HG03064 (cell line): ENCODE data around the gene TMEM106C.
"Not testable (repeated sequence)": the region's sequence is repeated elsewhere in the genome, so short reads cannot be mapped to it uniquely, and the experiment has no call there.

ENCODE experiments used
- ATAC-seq: cut with Tn5 transposase; IDR thresholded peaks from one replicate; pipeline ENCODE4 v1.9.1; 2021; ENCODE audit warnings: low read depth; ENCODE audit not compliant: unreplicated experiment

Gene TMEM106C

DNA sequence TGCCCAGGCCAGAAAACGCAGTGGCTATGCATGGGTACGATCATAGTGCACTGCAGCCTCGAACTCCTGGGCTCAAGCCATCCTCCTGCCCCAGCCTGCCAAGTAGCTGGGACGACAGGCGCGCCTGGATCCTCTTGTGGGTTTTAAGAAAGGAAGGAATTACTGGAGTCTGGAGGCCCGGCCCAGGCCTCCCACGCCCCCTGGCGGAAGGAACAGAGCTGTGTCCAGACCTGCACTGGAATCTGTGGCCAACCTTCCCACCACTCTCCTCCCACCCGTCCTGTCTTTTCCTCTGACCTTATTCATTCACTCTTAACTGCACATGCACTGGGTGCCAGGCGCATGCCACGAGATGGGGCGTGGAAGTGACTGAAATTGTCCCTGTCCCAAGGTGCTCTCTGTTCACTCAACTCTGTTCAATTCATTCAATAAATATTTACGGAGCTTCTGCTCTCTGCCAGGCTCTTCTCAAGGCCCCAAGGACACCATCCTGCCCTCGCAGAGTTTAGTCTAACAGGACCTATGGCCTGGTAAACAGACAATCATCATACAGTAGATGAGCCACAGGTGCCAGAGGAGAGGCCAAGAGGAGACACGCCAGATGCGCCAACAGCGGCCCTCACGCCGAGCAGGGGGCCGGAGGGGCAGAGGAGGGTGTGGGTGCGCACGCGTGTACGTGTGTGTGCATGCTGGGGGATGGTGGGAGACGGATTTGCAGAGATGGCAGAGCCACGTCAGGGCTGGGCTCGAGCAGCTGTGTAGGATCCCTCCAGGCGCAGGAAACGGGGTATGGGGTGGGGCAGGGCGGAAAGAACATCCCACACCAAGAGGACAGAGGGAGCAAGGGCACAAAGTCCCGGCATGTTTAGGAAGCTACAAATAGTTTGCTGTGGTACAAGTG lies 13.7 kb upstream of the TMEM106C start:
- ATAC-seq = no peak

DNA sequence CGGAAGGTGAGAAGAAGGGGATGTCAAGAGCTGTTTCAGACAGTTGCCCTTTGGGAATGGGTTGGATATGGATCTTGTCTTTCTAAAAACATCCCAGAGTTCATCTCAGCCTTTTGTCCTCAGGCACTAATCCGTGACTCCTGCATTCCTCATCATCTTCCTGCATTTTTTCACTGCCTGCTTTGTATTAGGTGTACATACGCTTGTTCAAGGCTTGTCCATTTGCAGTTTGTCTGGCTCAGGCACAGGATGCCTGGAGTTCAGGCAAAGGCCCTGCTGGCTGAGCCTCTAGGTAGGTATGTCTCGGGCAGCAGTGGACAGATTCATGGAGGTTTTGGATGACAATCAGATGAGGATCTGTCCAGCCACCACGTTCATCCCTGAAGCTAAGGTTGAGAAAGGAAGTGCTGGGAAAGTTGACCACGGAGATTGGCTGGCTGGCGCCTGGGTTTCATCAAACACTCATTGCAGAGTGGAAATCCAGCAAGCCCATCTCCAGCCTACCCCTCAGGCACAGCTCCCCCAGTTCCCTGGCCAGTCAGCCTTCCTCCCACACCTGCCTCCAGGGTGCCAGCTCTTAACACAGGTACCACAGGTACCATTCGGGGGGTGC lies 12.4 kb upstream of the TMEM106C start:
- ATAC-seq = no peak

- ATAC-seq = no peak
Measured at GRCh38 chr12:47954058-47954457, 9.3 kb upstream of the TMEM106C start.

DNA sequence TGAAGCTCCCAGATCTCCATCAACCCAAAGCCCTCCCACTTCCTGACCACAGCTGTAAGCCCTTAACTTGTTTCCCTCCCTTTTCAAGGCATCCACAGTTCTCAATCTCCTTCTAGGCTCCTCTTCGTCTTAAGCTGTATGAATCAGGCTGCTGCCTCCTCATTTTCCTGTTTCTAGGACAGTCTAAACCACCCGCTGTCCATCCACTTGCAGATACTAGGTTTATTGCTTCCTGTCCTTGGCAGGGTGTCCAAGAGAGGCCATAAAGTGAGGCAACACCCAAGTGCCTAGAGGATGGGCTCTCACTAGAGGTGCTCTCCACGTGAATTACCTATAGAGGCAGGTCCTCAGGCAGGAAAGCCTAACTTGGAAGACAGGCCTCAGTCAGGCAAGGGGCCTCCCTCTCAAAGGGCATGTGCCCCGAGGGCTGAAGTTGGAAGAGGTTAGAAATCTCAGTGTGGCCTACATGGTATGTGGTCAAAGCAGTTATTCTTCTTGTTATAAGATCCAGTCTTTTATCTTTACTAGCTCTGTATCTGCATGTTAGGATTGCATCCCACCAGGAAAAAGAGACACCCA lies 8.8 kb upstream of the TMEM106C start:
- ATAC-seq = no peak

DNA sequence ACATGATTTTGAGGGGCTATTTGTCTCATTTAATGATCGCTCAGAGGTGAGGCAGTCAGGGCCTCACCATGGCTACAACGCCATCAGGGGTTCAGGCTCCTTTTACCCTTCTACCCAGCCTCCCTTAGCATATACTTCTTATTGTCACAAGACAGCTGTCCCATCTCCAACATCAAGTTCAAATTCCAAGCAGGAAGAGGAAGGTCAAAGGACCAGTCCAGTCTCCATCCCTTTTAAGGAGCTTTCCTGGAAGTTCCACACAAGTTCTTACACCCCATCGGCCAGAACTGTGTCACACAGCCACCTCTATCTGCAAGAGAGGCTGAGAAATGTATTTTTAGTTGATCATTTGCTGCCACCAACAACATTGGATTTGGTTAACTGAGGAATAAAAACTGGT lies 8.3 kb upstream of the TMEM106C start:
- no peak for ATAC-seq

DNA sequence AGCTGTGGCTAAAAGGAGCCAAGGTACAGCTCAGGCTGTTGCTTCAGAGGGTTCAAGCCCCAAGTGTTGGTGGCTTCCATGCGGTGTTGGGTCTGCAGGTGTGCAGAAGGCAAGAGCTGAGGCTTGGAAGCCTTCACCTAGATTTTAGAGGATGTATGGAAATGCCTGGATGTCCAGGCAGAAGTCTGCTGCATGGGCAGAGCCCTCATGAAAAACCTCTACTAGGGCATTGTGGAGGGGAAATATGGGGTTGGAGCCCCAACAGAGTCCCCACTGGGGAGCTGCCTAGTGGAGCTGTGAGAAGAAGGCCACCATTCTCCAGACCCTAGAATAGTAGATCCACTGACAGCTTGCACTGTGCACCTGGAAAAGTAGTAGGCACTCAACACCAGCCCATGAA lies 5.7 kb upstream of the TMEM106C start:
- not testable (repeated sequence) for ATAC-seq

- no peak for ATAC-seq
Measured at GRCh38 chr12:47962198-47962597, 1.2 kb upstream of the TMEM106C start.

GRCh38 chr12:47964106-47964728 lies 821 bp downstream of the TMEM106C start:
- ATAC-seq = no peak

GRCh38 chr12:47965581-47965980 lies 2.2 kb downstream of the TMEM106C start:
- no peak for ATAC-seq

DNA sequence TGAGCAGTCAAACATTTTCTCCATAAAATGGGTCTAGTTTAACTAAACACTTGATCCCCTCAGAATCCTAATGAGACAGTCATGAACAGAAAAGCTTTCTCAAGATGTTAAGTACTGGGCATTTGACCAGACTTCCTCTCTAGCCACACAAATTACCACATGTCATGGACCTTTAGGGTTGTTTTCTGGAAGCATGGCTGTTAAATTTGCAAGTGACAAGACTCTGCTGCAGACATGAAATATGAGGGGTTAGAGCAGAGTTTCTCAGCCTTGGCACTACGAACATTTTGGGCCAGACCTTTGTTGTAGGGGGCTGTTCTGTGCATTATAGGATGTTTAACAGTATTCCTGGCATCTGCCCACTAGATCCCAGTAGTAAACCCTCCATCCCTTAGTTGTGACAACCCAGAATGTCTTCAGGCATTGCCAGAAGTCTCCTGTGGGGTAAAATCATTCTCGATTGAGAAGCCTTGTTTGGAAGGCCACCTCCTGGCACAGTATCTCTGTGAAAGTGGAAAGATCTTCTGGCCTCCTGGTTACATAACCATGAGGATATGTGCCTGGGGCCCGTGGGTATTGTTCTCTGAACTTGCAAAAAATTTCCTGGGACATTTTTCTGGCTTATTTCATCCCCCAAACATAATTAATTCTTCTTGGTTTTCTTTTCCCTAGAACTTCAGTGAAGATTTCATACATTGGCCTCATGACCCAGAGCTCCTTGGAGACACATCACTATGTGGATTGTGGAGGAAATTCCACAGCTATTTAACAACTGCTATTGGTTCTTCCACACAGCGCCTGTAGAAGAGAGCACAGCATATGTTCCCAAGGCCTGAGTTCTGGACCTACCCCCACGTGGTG lies 4.3 kb downstream of the TMEM106C start:
- no peak for ATAC-seq

- no peak for ATAC-seq
Measured at GRCh38 chr12:47969845-47970244, 6.4 kb downstream of the TMEM106C start.

DNA sequence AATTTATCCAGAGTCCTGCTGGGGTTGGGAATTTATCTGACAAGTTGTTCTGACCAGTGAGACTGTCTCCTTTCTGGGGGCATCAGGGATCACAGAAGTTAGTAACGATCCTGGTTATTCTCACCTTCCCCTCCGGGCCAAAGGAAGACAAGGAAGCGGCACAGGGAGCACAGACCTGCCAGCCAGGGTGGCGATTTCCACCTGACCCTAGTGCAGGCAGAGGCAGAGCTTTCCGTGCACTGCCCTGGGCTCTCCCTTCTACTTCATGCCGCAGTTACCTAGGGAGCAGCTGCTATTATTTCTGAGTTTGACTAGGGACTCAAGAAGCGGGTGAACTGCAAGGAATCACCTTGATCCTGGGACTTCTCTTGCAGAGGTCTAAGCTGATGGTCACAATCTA lies 7.4 kb downstream of the TMEM106C start:
- ATAC-seq = no peak

GRCh38 chr12:47972895-47973294 lies 9.5 kb downstream of the TMEM106C start:
- ATAC-seq = no peak

DNA sequence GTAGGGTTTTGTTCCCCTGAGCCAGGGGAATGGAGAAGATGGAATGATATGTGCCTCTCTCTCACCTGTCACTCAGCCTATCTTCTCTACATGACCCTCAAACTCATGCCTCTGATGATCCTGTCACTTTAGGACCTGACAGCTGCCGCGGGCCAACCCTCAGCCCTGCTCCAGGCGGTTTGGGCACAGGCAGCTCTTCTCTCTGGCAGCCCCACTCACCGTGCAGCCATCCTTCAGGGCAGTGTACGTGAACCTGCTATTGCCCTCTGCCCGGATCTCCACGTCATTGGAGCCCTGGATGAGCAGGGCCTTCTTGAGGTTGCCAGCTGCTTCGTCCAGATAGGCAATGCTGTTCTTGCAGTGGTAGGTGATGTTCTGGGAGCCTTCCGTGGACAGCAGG lies 10.5 kb downstream of the TMEM106C start:
- no peak for ATAC-seq

DNA sequence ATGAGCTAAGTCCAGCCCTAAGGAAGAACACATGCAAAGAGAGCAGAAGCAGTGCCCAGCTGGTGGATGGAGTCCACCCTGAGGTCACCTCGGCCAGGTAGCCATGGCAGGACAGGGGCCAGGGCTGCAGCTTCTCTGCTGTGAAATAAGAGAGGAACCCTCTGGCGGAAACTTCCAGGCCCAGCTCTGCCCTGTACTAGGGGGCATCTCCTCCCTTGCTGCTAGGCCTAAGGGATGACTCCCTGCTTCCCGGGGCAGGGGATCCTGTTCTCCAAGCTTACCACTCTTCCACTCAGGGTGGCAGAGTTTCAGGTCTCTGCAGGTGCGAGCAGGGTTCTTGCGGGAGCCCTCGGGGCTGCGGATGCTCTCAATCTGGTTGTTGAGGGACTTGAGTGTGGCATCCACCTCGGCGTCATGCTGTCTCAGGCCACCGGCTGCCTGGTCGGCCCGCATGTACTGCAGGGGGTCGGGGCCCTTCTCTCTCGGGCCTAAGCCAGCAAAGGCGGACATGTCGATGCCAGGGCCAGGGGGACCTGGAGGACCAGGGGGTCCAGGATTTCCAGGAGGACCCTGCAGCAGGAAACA lies 11.7 kb downstream of the TMEM106C start:
- no peak for ATAC-seq

DNA sequence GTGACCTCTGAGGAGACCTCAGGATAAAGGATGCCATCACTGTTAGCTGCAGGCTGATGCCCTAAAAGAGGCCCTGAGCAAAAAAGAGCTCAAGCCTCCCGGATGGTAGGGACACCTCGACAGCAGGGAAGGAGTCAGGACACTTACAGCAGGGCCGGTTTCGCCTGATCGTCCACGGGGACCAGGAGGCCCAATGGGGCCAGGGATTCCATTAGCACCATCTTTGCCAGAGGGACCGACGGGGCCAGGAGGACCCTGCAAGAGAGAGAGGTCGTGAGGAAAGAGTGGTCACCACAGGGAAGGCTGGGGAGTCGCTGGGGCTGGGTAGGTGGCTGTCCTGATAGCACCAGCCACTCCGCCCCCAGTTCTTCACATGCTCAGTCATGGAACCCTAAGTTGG lies 12.4 kb downstream of the TMEM106C start:
- no peak for ATAC-seq

GRCh38 chr12:47977046-47977771 lies 13.8 kb downstream of the TMEM106C start:
- no peak for ATAC-seq

DNA sequence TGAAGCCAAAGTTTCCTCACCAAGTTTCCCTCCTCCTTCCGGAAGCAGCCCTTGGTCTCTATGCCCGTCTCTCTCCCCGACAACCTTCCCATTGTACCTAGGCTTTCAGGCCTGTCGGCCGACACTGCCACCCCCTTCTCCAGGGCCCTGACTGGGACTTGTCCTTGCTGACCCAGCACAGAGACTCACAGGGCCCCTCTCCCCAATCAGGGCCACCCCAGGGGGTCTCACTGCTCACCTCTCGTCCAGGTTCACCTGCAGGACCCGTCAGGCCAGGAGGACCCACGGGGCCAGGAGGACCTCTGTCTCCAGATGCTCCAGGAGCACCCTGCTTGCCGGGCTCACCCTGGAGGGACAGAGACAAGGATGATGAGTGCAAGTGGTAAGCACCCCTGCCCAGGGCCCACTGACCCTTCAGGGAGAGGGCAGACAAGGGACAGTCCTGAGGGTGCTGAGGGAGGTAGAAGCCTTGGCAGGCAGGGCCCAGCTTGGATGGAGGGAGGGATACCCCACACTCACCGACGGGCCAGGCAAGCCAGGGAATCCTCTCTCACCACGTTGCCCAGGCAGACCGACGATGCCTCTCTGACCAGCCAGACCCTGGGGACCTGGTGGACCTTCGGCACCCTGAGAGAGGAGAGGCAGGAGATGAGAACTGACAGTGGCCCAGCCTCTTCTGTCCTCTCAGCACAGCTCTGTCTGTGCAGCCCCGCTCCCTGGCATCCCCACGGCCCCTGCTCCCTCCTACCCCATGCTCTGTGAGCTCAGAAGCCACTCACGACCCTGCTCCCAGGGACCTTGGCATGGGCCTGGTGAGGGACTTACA lies 14.6 kb downstream of the TMEM106C start:
- ATAC-seq = no peak

- ATAC-seq = no peak
Measured at GRCh38 chr12:47978598-47978873, 15.1 kb downstream of the TMEM106C start.
